ENCODE measurements around the gene TREML4.
"Not testable (repeated sequence)": the region's sequence is repeated elsewhere in the genome, so short reads cannot be mapped to it uniquely, and the experiment has no call there.

The TREML4 gene

DNA sequence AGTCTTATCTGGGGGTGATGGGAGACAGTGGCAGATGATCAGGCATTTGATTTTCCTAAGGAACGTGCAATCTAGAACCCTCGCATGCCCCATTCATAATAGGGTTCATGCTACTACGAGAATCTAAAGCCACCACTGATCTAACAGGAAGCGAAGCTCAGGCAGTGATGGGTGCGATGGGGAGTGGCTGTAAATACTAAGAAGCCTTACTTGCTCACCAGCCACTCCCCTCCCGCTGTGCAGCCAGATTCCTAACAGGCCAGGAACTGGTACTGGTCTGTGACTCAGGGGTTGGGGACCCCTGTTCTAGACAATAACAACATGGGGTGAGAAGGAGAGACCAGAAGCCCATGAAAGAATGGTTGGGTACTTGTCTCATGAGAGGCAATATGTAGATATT is 4.5 kb downstream of the TREML4 start:
- Mint-ChIP-seq H3K36me3 (ENCODE audit: low read depth) (no peaks in the 10 kb centered on the region), H3K9me3 (no peaks in the 10 kb centered on the region), H3K27ac (no peak overlapping the region), H3K27me3 (ENCODE audit: low read depth, poor library complexity) (peaks cover 43% of the 10 kb centered on the region), H3K4me1 (peaks cover 3% of the 10 kb centered on the region), H3K4me3 (no peak overlapping the region)
- DNase-seq, result no peak
- TF ChIP-seq, protein P1, sequence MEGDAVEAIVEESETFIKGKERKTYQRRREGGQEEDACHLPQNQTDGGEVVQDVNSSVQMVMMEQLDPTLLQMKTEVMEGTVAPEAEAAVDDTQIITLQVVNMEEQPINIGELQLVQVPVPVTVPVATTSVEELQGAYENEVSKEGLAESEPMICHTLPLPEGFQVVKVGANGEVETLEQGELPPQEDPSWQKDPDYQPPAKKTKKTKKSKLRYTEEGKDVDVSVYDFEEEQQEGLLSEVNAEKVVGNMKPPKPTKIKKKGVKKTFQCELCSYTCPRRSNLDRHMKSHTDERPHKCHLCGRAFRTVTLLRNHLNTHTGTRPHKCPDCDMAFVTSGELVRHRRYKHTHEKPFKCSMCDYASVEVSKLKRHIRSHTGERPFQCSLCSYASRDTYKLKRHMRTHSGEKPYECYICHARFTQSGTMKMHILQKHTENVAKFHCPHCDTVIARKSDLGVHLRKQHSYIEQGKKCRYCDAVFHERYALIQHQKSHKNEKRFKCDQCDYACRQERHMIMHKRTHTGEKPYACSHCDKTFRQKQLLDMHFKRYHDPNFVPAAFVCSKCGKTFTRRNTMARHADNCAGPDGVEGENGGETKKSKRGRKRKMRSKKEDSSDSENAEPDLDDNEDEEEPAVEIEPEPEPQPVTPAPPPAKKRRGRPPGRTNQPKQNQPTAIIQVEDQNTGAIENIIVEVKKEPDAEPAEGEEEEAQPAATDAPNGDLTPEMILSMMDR (IDR thresholded peaks at IDR 0.05), result no peak

DNA sequence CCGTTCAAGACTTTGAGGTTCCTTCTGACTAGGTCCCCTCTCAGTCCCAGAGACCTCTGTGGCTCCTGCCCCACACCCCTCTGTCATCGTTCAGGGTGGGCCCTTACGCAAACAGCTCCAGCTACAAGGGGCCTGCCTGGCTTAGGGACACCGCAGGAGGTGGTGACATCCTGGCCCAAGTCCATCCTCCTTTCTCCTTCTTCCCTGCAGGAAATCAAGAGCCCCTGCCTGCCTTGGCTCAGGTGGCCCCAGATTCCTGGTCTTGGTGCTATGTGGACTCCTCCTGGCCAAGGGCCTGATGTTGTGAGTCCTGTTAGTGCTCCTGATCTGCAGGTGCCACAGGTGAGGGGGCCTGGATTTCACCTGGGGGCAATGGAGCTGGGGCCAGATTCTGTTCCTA is 8.1 kb downstream of the TREML4 start:
- Mint-ChIP-seq H3K4me3 (no peak overlapping the region), H3K27ac (no peak overlapping the region), H3K4me1 (peaks cover 9% of the 10 kb centered on the region), H3K9me3 (no peaks in the 10 kb centered on the region), H3K36me3 (ENCODE audit: low read depth) (no peaks in the 10 kb centered on the region), H3K27me3 (ENCODE audit: low read depth, poor library complexity) (peaks cover 62% of the 10 kb centered on the region)
- no peak for DNase-seq
- TF ChIP-seq, protein P1 (IDR thresholded peaks at IDR 0.05), result no peak

DNA sequence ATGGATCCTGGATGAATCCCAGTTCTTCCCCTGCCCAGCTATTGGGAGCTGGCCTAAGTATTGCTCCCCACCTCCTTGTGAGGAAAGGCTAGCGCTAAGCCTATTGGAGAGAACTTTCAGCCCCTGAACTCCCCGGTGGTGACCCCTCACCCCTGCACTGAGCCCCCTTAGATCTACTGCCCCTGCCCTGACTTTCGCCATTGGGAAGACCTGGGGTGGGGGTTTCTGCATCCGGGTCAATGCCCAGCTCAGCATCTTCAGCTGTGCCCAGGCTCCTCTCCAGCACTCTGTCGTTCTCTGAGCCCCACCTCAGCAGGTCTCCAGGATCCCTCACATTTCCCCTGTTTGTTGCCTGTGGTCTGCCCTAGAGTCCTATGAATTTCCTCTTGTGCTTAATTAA is 9.0 kb downstream of the TREML4 start:
- Mint-ChIP-seq H3K4me1 (peaks cover 9% of the 10 kb centered on the region), H3K27me3 (ENCODE audit: low read depth, poor library complexity) (peaks cover 68% of the 10 kb centered on the region), H3K9me3 (no peaks in the 10 kb centered on the region), H3K4me3 (no peak overlapping the region), H3K27ac (no peak overlapping the region), H3K36me3 (ENCODE audit: low read depth) (no peaks in the 10 kb centered on the region)
- no peak for DNase-seq
- TF ChIP-seq, protein P1 (IDR thresholded peaks at IDR 0.05), result no peak

DNA sequence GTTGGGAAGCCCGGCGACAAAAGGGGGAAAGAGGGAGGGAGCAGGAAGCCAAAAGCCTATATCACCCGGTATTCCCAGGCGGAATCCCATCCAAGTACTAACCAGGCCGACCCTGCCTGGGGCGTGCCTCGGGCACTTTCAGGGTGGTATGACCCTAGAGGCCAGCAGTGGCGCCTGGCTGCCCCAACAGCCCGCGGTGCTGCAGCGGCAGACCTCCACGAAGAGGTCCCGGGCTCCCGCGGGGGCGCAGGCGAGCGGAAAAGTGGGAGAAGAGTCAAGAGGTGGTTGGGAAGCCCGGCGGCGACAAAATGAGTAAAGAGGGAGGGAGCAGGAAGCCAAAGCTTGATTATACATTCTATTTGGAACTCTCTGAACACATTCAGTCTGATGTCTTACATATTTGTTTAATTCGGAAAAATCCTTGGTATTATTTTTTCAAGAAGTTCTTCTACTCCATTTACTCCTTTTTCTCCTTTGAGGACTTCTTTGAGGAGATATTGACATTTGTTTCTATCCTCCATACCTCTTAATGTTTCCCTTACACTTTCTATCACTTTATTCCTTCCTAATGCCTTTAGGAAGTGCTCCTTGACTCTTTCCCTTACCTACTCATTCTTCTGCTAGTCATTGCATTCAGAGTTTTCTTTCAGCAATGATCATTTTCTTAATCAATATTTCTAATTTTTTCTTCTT is 11.5 kb downstream of the TREML4 start:
- Mint-ChIP-seq H3K27me3 (ENCODE audit: low read depth, poor library complexity) (peaks cover 90% of the 10 kb centered on the region), H3K36me3 (ENCODE audit: low read depth) (no peaks in the 10 kb centered on the region), H3K27ac (no peak overlapping the region), H3K9me3 (no peaks in the 10 kb centered on the region), H3K4me3 (peak overlapping the region; percentile 31), H3K4me1 (peaks cover 9% of the 10 kb centered on the region)
- peak; percentile 53 for DNase-seq
- TF ChIP-seq, protein P1 (IDR thresholded peaks at IDR 0.05), result no peak

DNA sequence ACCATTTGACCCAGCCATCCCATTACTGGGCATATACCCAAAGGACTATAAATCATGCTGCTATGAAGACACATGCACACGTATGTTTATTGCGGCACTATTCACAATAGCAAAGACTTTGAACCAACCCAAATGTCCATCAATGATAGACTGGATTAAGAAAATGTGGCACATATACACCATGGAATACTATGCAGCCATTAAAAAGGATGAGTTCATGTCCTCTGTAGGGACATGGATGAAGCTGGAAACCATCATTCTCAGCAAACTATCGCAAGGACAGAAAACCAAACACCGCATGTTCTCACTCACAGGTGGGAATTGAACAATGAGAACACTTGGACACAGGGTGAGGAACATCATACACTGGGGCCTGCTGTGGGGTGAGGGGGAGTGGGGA is 18.4 kb downstream of the TREML4 start:
- H3K4me1 Mint-ChIP-seq; DNase-seq; H3K36me3 Mint-ChIP-seq (ENCODE audit: low read depth); H3K27ac Mint-ChIP-seq; H3K4me3 Mint-ChIP-seq; H3K9me3 Mint-ChIP-seq: not testable (repeated sequence)
- peaks cover 55% of the 10 kb centered on the region for H3K27me3 Mint-ChIP-seq (ENCODE audit: low read depth, poor library complexity)

DNA sequence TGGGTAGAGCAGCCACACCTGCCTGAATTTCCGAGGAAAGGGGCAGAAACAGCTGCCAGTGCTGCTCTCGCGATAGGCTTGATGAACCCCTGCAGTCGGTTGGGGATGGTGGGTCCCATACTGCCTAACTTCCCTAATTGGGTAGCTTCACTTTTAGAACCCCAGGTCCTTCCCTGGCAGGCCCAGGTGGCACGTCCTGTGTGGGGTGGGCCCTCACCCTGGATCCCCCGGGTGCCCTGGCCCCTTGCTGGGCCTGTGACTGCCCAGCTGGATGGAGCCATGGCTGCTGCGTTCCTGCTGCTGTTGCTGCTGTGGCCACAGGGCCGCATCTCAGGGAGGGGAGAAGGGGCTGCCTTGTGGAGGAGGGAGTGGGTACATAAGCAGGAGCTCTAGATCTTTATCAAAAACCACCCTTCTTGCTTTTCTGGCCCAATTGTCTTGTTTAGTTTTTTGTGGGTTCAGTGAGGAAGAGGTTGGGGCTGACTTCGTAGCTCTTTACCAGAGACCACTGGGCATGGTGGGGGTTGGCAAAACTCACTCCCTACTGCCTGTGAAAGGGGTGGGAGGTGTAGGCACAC is 19.2 kb downstream of the TREML4 start:
- Mint-ChIP-seq H3K36me3 (ENCODE audit: low read depth) (no peaks in the 10 kb centered on the region), H3K9me3 (peaks cover 8% of the 10 kb centered on the region), H3K4me3 (no peak overlapping the region), H3K4me1 (no peaks in the 10 kb centered on the region), H3K27me3 (ENCODE audit: low read depth, poor library complexity) (peaks cover 49% of the 10 kb centered on the region), H3K27ac (no peak overlapping the region)
- TF ChIP-seq, protein P1 (IDR thresholded peaks at IDR 0.05), result no peak
- no peak for DNase-seq
